A204.1 (cell line): ENCODE measurements around the gene CNPY3.
A peak's percentile ranks its signal among the peaks of the same experiment; 100 is the strongest.
"Not testable (repeated sequence)": the region's sequence is repeated elsewhere in the genome, so short reads cannot be mapped to it uniquely, and the experiment has no call there.

Source experiments
- FAIRE-seq: peaks from 2 replicates; lab custom pipeline; 2012; peaks lifted over from hg19 to GRCh38; lab: Jason Lieb, UNC

The CNPY3 gene

DNA sequence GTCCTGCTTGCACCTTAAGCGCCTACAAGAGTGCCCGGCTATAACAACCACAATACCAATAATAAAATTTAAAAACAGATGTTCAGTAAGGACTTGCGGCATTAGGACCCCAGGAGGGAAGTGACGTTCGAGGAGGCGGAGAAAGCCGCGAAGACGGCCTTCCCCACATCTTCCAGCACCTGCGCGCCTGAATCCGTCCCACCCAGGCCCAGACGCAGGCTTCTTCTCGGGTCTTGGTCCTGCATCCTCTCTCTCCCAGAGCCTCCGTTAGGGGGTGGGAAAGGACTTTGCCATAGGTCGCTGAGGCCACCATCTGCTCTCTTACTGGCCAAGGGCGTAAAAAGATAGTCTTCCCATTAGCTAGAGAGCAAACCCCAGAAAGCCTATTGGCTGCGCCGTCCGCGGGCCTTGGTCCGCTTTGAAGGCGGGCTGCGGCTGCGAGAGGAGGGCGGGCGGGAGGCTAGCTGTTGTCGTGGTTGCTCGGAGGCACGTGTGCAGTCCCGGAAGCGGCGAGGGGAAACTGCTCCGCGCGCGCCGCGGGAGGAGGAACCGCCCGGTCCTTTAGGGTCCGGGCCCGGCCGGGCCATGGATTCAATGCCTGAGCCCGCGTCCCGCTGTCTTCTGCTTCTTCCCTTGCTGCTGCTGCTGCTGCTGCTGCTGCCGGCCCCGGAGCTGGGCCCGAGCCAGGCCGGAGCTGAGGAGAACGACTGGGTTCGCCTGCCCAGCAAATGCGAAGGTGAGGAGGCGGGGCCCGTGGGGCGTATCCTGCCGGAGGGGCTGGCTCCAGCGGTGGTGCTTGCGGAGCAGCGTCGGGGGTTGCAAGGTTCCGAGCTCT is at the start of gene CNPY3:
CNPY3 (plus strand) TSS at position 495 of the 835 bp plus-strand sequence; CDS start at position 586, 91 bp downstream.
- FAIRE-seq, result peak; percentile 94

DNA sequence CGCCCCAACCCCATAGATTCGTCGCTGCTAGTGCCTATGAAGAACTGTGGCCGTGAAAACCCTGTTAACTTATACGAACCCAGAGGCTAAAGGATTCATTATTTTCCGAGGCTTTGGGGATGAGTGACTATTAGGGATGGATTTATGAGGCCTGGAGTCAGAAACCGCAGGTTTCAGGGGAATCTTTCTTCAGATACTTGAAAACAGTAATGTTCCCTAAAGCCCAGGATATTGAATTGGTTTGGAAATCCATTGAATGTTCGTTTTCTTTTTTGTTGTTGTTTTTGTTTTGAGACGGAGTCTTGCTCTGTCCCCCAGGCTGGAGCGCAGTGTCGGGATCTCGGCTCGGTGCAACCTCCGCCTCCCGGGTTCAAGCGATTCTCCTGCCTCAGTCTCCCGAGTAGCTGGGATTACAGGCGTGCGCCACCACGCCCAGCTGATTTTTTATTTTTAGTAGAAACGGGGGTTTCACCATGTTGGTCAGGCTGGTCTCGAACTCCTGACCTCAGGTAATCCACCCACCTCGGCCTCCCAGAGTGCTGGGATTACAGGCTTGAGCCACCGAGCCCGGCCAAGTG is 49.0 kb upstream of the CNPY3 start:
- FAIRE-seq, result not testable (repeated sequence)

GRCh38 chr6:42880871-42881270 is 48.4 kb upstream of the CNPY3 start:
- not testable (repeated sequence) for FAIRE-seq

- no peak for FAIRE-seq
Observed at GRCh38 chr6:42885702-42886101, 43.6 kb upstream of the CNPY3 start.

- not testable (repeated sequence) for FAIRE-seq
Observed at GRCh38 chr6:42888201-42888600, 41.1 kb upstream of the CNPY3 start.

- no peak for FAIRE-seq
Observed at GRCh38 chr6:42889815-42890214, 39.5 kb upstream of the CNPY3 start.

DNA sequence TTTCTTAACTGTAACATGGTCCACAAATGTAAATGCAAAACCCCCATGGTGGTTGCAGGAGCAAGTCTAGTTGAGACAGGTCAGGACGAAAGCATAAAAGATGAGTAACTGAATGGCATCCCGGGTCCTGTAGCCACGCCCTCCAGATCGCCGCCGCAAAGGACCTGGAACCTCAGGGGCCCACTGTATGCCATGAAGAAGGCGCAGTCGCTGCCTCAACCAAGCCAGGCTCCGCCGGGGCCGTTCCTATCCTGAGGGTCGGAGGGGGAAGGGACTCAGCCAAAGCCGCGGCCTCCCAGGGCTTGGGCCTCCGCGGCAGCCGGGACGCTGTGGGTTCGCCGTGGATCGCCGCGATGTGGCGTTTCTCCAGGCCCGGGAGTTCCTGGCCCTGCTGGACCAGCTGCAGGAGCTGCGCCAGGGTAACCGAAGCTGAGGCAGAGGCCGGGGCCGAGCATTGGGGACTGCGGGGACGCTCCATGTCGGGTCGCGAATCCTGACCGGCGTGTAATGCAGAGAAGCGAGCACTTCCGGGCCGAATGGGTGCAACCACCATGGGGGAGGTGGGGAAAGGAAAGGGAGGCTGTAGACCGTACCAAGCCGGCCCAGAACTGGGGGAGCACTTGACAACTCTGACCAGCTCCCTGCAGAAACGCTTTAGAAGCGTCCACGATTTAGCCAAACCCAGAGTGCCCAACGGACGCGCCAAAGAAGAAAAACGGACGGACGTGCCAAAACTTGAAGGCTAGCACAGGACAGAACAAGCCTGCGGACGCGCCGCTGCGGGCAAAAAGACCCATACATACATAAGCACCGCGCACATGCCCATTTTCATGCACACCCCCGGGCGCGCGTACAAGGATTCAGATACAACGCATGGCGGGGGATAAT is 38.7 kb upstream of the CNPY3 start:
- FAIRE-seq, result no peak

DNA sequence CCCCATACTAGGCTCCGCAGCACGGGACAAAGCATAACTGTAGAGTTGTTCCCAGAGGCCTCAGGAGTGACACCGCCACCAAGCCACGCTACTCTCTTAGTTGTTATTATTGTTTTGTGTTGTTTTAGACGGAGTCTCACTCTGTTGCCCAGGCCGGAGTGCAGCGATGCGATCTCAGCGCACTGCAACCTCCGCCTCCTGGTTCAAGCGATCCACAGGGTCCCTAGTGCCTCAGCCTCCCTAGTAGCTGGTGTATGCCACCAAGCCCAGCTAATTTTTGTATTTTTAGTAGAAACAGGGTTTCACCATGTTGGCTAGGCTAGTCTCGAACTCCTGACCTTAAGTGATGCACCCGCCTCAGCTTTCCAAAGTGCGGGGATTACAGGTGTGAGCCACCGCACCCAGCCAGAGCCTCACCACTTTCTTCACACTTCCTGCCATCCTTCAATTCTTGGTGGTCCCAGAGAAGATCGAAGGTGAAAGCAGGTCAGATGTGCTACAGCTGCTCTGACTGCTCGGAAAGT is 38.0 kb upstream of the CNPY3 start:
- FAIRE-seq, result no peak

GRCh38 chr6:42894041-42894828 is 35.0 kb upstream of the CNPY3 start:
- not testable (repeated sequence) for FAIRE-seq

GRCh38 chr6:42896178-42896719 is 33.0 kb upstream of the CNPY3 start:
- FAIRE-seq, result no peak

DNA sequence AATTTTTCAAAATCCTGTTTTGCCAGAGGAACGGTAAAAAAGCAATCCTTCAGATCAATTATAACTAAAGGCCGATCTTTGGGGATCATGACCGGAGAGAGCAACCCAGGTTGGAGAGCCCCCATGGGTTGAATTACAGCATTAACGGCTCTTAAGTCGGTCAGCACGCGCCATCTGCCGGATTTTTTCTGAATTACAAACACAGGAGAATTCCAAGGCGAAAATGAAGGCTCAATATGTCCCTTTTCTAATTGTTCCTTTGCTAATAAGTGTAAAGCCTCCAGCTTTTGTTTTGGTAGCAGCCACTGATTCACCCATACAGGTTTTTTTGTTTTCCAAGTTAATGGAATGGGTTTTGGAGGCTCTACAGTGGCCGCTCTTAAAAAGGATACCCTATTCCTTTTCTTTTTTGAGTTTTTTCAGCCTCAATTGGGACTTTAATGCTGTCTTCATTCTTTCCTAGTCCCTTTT is 30.4 kb upstream of the CNPY3 start:
- FAIRE-seq, result peak; percentile 88

- no peak for FAIRE-seq
Observed at GRCh38 chr6:42899871-42900270, 29.4 kb upstream of the CNPY3 start.

- FAIRE-seq, result peak; percentile 87
Observed at GRCh38 chr6:42901538-42901957, 27.7 kb upstream of the CNPY3 start.

DNA sequence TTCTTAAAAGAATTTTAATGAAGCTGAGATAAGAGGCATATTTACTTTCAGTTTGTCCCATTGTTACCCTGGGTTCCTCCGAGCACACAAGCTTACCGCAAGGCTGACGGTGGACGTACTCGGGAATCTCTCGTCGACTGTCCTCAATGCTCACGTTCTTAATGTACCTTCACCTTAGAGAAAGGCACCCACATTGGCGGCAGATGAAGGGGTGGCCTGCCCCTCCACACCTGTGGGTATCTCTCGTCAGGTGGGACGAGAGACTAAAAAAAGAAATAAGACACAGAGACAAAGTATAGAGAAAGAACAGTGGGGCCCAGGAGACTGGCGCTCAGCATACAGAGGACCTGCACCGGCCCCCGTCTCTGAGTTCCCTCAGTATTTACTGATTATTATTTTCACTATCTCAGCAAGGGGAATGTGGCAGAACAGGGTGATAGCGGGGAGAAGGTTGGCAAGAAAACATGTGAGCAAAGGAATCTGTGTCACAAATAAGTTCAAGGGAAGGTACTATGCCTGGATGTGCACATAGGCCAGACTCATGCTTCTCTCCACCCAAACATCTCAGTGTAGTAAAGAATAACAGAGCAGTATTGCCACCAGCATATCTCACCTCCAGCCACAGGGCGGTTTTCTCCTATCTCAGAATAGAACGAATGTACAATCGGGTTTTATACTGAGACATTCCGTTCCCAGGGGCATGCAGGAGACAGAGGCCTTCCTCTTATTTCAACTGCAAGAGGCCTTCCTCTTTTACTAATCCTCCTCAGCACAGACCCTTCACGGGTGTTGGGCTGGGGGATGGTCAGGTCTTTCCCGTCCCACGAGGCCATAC is 26.6 kb upstream of the CNPY3 start:
- not testable (repeated sequence) for FAIRE-seq

DNA sequence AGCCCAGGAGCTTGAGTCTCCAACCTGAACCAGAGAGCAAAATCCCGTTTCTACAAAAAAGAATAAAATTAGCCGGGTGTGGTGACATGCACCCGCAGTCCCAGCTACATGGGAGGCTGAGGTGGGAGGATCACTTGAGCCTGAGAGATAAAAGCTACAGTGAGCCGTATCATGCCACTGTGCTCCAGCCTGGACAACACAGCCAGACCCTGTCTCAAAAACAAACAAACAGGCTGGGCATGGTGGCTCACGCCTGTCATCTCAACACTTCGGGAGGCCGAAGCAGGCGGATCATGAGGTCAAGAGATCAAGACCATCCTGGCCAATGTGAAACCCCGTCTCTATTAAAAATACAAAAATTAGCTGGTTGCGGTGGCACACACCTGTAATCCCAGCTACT is 24.8 kb upstream of the CNPY3 start:
- no peak for FAIRE-seq

DNA sequence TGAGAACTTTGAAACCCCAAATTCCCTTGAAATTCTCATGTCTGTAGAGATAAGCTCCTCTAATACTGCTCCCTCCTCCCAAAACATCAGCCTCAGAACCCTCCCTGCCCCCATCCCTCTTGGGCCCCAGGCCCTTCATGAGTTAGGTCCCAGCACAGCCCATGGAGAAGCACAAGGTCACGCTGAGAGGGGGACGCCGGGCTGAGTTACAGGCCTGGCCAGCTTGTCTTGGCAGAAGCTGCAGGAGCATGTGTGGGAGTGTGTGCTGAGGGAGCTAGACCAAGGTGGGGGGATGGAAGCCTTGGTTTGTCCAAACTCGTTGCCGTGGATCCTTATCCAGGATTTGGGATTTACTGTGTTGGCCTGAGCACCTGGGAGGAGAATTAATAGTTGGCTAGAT is 21.9 kb upstream of the CNPY3 start:
- FAIRE-seq, result no peak

DNA sequence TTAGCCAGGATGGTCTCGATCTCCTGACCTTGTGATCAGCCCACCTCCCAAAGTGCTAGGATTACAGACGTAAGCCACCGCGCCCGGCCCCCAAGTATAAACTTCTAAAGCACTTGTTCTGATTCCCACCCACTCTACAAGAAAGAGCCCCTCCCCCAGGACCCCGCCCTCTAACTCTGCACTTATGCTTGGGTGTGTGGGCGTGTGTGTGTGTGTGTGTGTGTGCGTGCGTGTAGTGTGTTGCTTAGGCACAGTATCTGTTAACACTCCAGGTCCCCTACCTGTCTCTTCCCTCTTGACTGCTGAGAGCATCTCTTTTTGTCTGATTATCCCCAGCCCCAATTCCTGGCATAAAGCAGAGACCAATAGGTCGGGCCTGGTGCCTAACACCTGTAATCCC is 19.4 kb upstream of the CNPY3 start:
- no peak for FAIRE-seq

- FAIRE-seq, result no peak
Observed at GRCh38 chr6:42911171-42912021, 17.9 kb upstream of the CNPY3 start.

GRCh38 chr6:42914546-42914945 is 14.7 kb upstream of the CNPY3 start:
- no peak for FAIRE-seq
